ENCODE measurements around the gene SENP6.
"Not testable (repeated sequence)": the region's sequence is repeated elsewhere in the genome, so short reads cannot be mapped to it uniquely, and the experiment has no call there.

SENP6 gene

DNA sequence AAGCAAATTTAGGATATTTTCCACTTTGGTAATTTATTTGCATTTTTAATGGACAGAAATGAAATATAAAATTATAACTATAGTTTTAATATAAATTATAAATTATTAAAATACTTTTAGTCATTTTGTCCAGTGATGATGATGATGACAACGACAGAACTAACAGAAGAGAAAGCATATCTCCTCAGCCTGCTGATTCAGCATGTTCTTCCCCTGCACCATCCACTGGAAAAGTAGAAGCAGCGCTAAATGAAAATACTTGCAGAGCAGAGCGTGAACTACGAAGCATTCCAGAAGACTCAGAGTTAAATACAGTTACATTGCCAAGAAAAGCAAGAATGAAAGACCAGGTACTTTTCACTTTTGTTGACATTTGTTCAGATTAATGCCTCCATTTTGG lies 64.9 kb downstream of the SENP6 start:
- no peak for DNase-seq (ENCODE audit: low read depth)

DNA sequence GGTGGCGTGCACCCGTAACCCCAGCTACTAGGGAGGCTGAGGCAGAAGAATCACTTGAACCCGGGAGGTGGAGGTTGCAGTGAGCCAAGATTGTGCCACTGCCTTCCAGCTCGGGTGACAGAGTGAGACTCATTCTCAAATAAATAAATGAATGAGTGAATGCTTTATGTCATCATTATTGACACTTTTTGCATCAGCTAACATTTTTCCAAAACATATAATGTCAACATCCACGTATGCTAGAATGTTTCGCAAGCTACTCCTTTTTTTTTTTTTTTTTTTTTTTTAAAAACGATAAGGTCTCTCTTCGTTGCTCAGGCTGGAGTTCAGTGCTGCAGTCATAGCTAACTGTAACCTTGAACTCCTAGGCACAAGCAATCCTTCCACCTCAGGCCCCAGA lies 72.2 kb downstream of the SENP6 start:
- DNase-seq (ENCODE audit: low read depth), result no peak

DNA sequence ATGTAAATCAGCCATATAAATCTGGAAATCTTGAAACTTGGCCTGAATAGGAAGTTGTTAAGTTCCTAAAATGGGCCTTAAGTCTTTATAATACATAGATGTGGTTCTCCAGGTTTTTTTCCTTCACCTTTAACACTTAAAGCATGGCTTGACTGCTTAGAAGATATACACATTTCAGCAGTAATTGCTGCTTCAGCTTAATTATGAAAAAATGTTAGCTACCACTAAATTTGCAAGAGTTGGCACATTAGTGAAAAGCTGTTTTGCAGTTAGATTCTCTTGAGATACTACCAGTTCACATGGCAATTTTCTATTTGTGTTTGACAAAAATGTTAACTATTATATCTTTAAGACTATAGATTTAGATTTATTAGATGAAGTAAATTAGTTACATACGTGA lies 74.7 kb downstream of the SENP6 start:
- DNase-seq (ENCODE audit: low read depth), result no peak

DNA sequence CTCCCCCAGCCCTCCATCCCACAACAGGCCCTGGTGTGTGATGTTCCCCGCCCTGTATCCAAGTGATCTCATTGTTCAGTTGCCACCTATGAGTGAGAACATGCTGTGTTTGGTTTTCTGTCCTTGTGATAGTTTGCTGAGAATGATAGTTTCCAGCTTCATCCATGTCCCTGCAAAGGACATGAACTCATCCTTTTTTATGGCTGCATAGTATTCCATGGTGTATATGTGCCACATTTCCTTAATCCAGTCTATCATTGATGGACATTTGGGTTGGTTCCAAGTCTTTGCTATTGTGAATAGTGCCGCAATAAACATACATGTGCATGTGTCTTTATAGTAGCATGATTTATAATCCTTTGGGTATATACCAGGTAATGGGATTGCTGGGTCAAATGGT lies 80.9 kb downstream of the SENP6 start:
- DNase-seq (ENCODE audit: low read depth), result not testable (repeated sequence)

DNA sequence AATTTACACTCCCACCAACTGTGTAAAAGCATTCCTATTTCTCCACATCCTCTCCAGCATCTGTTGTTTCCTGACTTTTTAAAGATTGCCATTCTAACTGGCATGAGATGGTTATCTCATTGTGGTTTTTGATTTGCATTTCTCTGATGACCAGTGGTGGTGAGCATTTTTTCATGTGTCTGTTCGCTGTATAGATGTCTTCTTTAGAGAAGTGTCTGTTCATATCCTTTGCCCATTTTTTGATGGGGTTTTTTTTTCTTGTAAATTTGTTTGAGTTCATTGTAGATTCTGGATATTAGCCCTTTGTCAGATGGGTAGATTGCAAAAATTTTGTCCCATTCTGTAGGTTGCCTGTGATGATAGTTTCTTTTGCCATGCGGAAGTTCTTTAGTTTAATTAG lies 81.3 kb downstream of the SENP6 start:
- not testable (repeated sequence) for DNase-seq (ENCODE audit: low read depth)

DNA sequence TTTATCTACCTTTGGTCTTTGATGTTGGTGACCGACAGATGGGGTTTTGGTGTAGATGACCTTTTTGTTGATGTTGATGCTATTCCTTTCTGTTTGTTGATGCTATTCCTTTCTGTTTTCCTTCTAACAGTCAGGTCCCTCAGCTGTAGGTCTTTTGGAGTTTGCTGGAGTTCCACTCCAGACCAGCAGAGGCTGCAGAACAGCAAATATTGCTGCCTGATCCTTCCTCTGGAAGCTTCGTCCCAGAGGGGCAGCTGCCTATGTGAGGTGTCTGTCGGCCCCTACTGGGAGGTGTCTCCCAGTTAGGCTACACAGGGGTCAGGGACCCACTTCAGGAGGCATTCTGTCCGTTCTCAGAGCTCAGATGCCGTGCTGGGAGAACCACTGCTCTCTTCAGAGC lies 85.9 kb downstream of the SENP6 start:
- DNase-seq (ENCODE audit: low read depth), result not testable (repeated sequence)

DNA sequence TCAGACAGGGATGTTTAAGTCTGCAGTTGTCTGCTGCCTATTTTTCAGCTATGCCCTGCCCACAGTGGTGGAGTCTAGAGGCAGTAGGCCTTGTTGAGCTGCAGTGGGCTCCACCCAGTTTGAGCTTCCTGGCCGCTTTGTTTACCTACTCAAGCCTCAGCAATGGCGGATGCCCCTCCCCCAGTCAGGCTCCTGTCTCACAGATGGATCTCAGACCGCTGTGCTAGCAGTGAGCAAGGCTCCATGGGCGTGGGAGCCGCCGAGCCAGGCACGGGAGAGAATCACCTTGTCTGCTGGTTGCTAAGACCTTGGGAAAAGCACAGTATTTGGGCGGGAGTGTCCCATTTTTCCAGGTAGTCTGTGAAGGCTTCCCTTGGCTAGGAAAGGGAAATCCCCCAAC lies 86.3 kb downstream of the SENP6 start:
- DNase-seq (ENCODE audit: low read depth), result not testable (repeated sequence)

DNA sequence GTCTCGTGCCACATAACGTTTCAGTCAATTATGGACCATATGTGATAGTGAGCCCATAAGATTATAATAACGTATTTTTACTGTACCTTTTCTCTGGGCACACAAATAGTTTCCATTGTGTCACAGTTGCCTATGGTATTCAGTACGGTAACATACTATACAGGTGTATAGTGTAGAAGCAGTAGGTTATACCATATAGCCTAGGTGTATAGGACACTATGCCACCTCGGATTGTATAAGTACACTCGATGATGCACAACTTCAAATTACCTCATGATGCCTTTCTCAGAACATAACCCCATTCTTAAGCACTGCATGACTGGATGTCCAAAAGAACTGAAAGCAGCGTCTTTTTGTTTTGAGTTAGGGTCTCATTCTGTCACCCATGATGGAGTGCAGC lies 87.9 kb downstream of the SENP6 start:
- DNase-seq (ENCODE audit: low read depth), result no peak

DNA sequence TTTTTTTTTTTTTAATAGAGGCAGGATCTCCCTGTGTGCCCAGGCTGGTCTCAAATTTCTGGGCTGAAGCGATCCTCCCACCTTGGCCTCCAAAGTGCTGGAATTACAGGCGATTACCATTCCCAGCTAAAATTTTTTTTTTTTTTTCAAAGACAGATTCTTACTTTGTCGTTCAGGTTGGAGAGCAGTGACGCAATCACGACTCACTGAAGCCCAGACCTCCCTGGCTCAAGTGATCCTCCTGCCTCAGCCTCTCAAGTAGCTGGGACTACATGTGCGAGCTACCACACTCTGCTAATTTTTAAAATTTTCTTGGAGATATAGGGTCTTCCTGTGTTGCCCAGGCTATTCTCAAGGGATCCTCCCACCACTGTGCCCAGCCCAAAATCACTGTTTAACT lies 89.3 kb downstream of the SENP6 start:
- no peak for DNase-seq (ENCODE audit: low read depth)

DNA sequence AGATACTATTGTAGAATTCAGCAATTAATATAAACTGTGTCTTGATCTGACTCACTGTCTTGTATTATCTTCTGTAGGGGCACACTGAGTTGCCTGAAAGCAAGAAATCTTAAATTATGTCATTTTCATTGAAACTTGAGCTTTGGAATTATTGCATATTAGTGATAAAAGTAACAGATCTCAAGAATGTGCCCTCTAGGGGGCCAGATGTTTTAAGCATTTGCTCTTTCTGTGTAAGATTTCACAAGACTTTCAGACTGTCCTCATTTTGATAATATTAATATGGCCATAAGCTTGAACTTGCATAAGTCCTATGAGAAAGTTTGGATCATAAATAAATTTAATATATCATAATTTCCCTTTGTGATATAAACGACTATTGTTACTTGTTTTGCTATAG lies 91.9 kb downstream of the SENP6 start:
- no peak for DNase-seq (ENCODE audit: low read depth)

DNA sequence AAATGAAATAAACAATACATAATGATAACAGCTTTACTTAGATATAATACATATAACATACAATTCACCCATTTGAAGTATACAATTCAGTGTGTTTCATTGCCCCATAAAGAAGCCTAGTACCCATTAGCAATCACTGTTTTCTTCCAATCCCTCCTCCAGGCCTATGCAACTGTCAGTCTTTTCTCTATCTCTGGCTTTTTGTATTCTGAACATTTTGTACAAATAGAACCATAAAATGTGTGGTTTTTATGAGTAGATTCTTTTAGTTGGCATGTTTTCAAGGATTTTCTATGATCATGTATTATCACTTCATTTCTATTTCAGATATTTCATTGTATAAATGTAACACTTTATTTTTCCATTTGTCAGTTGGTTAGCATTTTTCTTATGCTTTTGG lies 92.7 kb downstream of the SENP6 start:
- DNase-seq (ENCODE audit: low read depth), result no peak

DNA sequence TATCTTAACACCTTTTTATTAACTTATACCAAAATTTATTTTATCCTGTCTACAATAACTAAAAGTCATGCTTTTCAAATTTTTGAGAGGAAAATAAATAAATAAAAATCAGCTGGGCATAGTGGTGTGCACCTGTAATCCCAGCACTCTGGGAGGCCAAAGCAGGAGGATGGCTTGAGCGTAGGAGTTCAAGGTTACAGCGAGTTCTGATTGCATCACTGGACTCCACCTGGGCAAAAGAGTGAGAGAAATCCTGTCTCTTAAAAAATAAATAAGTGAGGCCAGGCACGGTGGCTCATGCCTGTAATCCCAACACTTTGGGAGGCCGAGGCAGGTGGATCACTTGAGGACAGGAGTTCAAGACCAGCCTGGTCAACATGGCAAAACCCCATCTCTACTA lies 106.7 kb downstream of the SENP6 start:
- DNase-seq (ENCODE audit: low read depth), result not testable (repeated sequence)

DNA sequence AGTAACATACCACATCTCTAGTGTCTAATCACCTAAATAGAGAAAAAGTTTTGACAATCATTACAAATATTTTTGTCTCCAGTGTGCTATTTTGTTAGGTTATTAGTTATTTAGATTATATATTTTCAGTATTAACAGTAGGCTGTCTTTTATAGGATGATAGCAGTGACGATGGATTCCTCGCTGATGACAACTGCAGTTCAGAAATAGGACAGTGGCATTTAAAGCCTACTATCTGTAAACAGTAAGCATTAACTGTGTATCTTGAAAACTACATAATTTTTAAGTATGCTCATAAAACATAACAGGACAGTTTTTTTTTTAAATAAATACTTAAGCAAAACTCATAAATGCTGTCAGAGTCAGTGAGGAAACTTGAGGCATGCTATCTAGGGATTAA lies 109.5 kb downstream of the SENP6 start:
- no peak for DNase-seq (ENCODE audit: low read depth)

DNA sequence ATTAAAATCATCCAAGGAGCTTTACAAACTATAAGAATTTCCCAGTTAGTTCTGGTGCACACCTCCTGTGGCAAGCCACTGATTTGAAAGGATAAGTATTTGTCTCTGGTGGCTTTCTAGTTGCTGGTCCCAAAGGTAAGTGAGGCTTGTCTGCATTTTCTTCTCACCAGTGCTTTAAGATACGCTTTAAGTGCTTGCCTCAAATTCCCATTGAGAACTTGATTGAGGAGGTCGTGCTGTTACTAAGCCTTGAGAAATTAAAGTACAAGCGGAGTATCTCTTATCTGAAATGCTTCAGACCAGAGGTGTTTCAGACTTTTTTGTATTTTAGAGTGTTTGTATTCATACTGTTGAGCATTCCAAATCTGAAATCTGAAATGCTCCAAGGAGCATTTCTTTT lies 117.5 kb downstream of the SENP6 start:
- no peak for DNase-seq (ENCODE audit: low read depth)

DNA sequence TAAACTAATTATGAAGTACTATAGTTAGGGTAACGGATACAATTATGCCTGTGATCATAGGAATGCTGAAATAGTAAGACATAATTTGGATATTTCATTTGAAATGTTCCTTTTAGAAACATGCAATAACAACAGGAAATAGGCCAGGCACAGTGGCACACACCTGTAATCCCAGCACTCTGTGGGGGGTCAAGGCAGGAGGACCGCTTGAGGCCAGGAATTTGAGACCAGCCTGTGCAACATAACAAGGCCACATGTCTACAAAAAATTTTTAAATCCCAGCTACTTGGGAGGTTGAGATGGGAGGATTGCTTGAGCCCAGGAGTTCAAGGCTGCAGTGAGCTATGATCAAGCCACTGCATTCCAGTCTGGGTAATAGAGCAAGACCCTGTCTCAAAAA lies 121.7 kb downstream of the SENP6 start:
- no peak for DNase-seq (ENCODE audit: low read depth)

DNA sequence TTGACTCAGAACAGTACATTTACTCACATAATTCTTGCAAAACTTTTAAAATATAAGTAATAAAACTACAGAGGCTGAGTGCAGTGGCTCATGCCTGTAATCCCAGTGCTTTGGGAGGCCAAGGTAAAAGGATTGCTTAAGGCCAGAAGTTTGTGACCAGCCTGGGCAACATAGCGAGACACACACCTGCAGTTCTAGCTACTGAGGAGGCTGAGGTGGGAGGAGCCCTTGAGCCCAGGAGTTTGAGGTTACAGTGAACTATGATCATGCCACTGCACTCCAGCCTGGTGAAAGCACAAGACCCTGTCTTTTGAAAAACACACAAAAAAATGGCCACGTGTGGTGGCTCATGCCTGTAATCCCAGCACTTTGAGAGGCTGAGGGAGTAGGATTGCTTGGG lies 125.5 kb downstream of the SENP6 start:
- DNase-seq (ENCODE audit: low read depth), result no peak

DNA sequence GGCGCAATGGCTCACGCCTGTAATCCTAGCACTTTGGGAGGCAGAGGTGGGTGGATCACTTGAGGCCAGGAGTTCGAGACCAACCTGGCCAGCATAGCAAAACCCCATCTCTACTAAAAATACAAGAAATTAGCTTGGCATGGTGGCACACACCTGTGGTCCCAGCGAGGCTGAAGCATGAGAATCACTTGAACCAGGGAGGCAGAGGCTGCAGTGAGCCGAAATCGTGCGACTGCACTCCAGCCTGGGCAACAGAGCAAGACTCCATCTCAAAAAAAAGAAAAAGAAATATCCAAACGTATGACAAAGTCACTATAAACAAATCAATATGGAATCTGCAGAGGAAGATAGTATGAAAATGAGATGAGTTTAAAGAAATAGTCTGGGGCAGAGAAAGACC lies 129.3 kb downstream of the SENP6 start:
- not testable (repeated sequence) for DNase-seq (ENCODE audit: low read depth)

DNA sequence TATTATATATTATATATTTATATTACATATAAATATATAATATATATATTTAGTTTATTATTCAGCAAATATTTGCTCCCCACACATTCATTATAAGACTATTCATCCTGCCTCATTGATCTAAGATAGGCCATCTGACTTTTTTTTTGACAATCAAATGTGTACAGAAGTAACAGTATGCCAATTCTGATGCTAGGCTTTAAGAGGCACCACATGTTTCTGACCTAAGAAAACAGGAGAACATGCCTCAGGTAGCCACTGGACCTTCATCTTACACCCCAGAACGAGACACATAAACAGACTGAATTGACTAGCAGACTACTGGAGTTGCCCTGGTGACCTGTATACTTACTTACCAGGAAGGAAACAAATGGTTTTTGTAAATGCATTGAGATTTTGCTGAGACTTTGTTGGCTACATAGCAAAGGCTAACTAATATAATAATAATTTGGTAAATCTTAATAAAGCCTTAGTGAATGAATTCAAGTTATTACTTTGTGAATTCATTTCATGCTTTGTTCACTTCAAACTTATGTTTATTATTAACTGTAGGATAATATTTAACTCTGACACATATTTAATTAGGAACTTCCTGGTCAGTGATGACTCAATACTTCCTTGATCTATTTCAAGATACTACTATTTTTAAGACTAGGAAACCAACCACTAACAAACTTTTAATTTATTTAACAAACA lies 134.0 kb downstream of the SENP6 start:
- no peak for DNase-seq (ENCODE audit: low read depth)

DNA sequence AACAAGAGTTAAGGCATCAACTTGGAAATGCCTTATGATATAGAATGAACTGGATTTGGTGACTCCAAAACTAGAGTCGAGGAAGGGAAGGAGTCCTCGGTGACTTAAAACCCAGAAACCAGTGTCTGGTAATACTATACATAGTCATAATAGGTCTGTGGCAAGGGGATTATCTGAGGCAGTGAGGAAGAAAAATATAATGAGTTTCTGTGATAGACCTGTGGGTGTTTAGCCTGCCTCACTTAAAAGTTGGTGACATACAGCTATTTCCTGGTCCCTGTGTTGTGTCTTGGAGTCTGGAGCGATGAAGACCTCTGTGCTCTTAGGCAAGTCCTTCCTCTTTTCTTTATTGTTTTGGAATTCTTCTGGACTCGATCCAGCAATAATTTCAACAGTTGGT lies 142.3 kb downstream of the SENP6 start:
- no peak for DNase-seq (ENCODE audit: low read depth)

DNA sequence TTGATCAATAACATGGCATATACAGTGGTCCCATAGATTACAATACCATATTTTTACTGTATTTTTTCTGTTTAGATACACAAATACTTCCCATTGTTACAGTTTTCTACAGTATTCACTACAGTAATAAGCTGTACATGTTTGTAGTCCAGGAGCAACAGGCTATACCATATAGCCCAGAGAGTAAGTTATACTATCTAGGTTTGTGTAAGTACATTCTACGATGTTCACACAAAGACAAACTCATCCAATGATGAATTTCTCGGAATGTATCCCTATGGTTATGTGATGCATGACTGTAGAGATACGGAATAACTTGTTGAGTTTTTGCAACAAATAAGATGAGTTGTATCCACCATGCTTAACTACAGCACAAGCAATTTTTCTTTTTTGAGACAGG lies 143.7 kb downstream of the SENP6 start:
- DNase-seq (ENCODE audit: low read depth), result no peak

DNA sequence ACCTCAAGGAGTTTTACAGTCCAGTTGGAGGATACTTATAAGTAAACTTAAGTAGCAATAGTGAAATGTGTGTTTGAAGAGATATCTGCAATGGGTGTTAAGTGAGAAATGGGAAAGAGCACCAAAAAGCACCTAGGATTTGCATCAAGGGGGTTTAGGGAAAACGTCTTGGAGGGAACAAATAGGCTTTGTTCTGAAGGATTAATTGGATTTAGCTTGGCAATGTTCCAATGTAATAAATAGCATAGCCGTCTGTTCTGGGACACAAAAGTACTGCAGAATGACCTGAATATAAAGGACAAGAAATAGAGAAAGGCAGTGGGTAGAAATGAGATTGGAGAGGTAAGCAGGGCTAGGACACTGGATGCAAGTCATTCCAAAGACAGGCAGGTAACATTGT lies 144.5 kb downstream of the SENP6 start:
- DNase-seq (ENCODE audit: low read depth), result no peak

DNA sequence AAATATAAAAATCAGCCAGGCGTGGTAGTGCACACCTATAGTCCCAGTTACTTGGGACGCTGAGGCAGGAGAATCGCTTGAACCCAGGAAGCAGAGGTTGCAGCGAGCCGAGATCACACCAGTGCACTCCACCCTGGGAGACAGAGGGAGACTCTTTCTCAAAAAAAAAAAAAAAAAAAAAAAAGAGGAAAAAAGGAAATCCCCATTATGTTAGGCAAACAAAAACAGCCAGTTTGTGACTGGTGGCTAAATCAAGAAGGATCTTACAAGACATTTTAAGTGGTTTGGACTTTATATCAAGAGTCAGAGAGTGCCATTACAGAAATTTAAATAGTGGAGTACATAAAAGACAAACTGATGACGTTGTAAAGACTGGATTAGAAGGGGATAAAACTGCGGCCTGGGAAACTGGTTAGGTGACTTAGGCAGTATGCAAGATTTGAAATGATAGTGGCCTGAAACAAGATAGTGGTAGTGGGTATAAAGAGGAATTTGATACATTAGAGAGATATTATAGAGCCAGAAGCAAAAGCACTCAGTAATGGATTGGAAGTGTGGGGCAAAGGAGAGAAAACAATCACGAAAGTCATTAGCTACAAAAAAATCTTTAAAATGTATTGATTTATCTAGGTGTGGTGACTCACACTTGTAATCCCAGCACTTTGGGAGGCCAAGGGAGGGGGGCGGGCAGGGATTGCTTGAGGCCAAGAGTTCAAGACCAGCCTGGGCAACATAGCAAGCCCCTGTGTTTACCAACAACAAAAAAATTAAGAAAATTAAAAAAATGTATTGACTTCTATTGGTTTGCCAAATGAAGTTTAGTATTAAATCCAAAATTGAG lies 145.7 kb downstream of the SENP6 start:
- no peak for DNase-seq (ENCODE audit: low read depth)

DNA sequence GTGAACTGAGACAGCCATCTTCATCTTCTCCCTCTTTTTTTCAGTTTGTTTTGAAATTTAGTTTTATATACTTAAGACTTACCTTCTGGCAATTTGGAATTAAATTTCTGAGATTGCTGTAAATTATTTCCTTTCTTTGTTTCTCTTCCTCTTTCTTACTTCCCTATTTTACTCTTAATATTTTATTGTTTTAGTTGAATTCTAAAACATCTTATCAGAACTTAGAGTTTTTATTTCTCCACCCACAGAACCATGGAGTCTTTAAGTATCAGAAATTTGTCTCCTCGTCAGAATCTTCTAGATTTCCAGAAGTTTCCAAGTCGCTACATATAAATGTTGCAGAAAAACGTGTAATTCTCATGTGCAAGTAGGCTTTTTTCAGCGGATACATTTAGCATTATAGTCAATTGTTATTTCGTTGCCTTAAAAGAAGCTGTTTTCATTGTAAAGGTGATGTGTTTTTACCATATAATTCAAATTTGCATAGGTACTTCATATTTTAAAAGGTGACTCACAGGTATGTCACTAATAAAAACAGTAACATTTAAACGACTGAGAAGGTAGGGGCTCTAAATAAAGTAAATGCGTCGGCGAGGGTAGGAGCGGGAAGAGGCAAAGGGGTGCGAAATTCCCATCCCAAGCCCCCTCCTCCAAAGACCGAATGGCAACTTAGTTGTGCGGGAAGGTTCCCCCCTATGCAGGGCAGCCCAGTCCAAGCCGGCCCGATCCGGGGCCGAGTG lies 146.5 kb downstream of the SENP6 start:
- DNase-seq (ENCODE audit: low read depth), result no peak
